SK-N-SH treated with all-trans-retinoic acid at 6 μM for 48 hours (cell line): Measurements from ENCODE around the gene COPE.

Source experiments
- PPARA ChIP-seq: fragments of 250-450 bp; sonication (Bioruptor Pico); IDR thresholded peaks from 2 replicates; pipeline ENCODE4 v1.5.0; 2020; ENCODE audit warnings: mild to moderate bottlenecking, borderline replicate concordance
- TCF4 ChIP-seq: fragments of 250-450 bp; sonication (Bioruptor Pico); IDR thresholded peaks from 2 replicates; pipeline ENCODE4 v1.8.0; 2021; ENCODE audit warnings: mild to moderate bottlenecking, moderate library complexity, borderline replicate concordance
- ZFP30 ChIP-seq: fragments of 450-650 bp; formaldehyde crosslinking; IDR thresholded peaks from 2 replicates; pipeline ENCODE4 v1.5.0; 2022; ENCODE audit warnings: mild to moderate bottlenecking, moderate library complexity
- TF ChIP-seq, protein P1 (sequence below): fragments of 250-450 bp; sonication (Bioruptor Pico); IDR thresholded peaks from 2 replicates; pipeline ENCODE4 v1.5.0; 2020; ENCODE audit warnings: mild to moderate bottlenecking, moderate library complexity

DNA sequence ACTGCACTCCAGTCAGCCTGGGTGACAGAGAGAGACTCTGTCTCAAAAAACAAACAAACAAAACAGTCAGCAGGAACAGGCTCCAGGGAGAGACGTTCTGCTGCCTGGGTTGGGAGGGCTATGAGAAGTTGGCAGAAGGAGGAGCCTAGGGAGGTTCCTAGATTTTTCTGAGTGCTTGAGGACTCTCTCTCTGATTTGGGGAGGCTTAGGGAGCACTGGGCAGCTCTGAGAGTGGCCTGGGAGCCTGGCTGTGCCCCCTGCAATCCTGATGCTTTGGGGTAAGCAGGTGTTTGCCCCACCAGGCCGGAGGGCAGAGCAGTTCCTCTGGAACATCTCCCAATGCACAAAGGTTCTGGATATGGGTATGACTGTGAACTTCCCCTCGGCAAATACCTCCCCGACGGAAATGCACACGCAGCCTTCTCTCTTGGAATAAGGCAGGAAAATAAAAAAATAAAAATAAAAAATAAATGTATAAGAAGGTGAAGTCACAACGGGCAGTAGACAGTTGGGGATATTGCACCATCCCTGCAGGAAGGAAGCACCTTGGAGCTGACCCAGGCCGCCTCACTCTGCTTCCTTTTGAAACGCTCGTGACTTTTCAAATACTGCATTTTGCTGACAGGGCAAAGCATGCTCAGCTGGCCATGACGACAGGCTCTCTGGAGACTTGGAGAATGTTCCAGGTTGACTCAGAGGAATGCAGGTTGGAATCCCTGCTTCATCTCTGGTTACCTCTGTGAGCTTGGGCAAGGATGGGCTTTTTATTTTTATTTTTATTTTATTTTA is 48.4 kb upstream of the COPE start:
- TF ChIP-seq, protein P1, sequence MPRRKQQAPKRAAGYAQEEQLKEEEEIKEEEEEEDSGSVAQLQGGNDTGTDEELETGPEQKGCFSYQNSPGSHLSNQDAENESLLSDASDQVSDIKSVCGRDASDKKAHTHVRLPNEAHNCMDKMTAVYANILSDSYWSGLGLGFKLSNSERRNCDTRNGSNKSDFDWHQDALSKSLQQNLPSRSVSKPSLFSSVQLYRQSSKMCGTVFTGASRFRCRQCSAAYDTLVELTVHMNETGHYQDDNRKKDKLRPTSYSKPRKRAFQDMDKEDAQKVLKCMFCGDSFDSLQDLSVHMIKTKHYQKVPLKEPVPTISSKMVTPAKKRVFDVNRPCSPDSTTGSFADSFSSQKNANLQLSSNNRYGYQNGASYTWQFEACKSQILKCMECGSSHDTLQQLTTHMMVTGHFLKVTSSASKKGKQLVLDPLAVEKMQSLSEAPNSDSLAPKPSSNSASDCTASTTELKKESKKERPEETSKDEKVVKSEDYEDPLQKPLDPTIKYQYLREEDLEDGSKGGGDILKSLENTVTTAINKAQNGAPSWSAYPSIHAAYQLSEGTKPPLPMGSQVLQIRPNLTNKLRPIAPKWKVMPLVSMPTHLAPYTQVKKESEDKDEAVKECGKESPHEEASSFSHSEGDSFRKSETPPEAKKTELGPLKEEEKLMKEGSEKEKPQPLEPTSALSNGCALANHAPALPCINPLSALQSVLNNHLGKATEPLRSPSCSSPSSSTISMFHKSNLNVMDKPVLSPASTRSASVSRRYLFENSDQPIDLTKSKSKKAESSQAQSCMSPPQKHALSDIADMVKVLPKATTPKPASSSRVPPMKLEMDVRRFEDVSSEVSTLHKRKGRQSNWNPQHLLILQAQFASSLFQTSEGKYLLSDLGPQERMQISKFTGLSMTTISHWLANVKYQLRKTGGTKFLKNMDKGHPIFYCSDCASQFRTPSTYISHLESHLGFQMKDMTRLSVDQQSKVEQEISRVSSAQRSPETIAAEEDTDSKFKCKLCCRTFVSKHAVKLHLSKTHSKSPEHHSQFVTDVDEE, result no peak
- no peak for TF ChIP-seq TCF4 (CRISPR knock-in tag)
- TF ChIP-seq ZFP30 (CRISPR knock-in tag), result no peak
- TF ChIP-seq PPARA (CRISPR knock-in tag), result no peak
